ENCODE data around the gene LSM12. TPM values are rescaled to one million over a fixed set of nuclear protein-coding genes. Genes with fewer than 3 reads are reported as not detected.
"Not testable (repeated sequence)": the region's sequence is repeated elsewhere in the genome, so short reads cannot be mapped to it uniquely, and the experiment has no call there.

The LSM12 gene
- total RNA-seq, 1 donor from 2014 or later = 55.3 TPM

- no peak for DNase-seq (ENCODE audit: extremely low read depth, low read depth, low spot score)
Observed at GRCh38 chr17:44008205-44008909, 58.1 kb downstream of the LSM12 start.

- DNase-seq (ENCODE audit: extremely low read depth, low read depth, low spot score) = no peak
Observed at GRCh38 chr17:44007346-44008204, 58.9 kb downstream of the LSM12 start.

GRCh38 chr17:44006598-44007345, 59.7 kb downstream of the LSM12 start:
- DNase-seq (ENCODE audit: extremely low read depth, low read depth, low spot score) = peak; percentile 61

- DNase-seq (ENCODE audit: extremely low read depth, low read depth, low spot score) = no peak
Observed at GRCh38 chr17:44006272-44006597, 60.2 kb downstream of the LSM12 start.

GRCh38 chr17:44005527-44006271, 60.8 kb downstream of the LSM12 start:
- no peak for DNase-seq (ENCODE audit: extremely low read depth, low read depth, low spot score)

GRCh38 chr17:44004761-44005526, 61.5 kb downstream of the LSM12 start:
- no peak for DNase-seq (ENCODE audit: extremely low read depth, low read depth, low spot score)

GRCh38 chr17:44004077-44004760, 62.3 kb downstream of the LSM12 start, which contains the start of gene NAGS:
Gene NAGS (plus strand): TSS chr17:44004622. CDS start chr17:44004664, 42 bp downstream.
- no peak for DNase-seq (ENCODE audit: extremely low read depth, low read depth, low spot score)

- peak; percentile 75 for DNase-seq (ENCODE audit: extremely low read depth, low read depth, low spot score)
Observed at GRCh38 chr17:44002141-44002848, 64.2 kb downstream of the LSM12 start.

- DNase-seq (ENCODE audit: extremely low read depth, low read depth, low spot score) = no peak
Observed at GRCh38 chr17:44001461-44001920, 65.0 kb downstream of the LSM12 start.

- no peak for DNase-seq (ENCODE audit: extremely low read depth, low read depth, low spot score)
Observed at GRCh38 chr17:44000871-44001460, 65.5 kb downstream of the LSM12 start.

- no peak for DNase-seq (ENCODE audit: extremely low read depth, low read depth, low spot score)
Observed at GRCh38 chr17:44000141-44000860, 66.2 kb downstream of the LSM12 start.

- DNase-seq (ENCODE audit: extremely low read depth, low read depth, low spot score) = no peak
Observed at GRCh38 chr17:43999024-43999423, 67.4 kb downstream of the LSM12 start.

GRCh38 chr17:43998552-43998951, 67.9 kb downstream of the LSM12 start:
- no peak for DNase-seq (ENCODE audit: extremely low read depth, low read depth, low spot score)

GRCh38 chr17:43997180-43997579, 69.3 kb downstream of the LSM12 start:
- not testable (repeated sequence) for DNase-seq (ENCODE audit: extremely low read depth, low read depth, low spot score)

GRCh38 chr17:43995150-43995471, 71.4 kb downstream of the LSM12 start:
- DNase-seq (ENCODE audit: extremely low read depth, low read depth, low spot score) = no peak

- DNase-seq (ENCODE audit: extremely low read depth, low read depth, low spot score) = no peak
Observed at GRCh38 chr17:43994272-43995149, 72.0 kb downstream of the LSM12 start.

GRCh38 chr17:43992641-43993040, 73.8 kb downstream of the LSM12 start:
- no peak for DNase-seq (ENCODE audit: extremely low read depth, low read depth, low spot score)
